Sigmoid colon (tissue), 7 donors: ENCODE data around the gene CLDN19. TPM values are rescaled to one million over a fixed set of nuclear protein-coding genes. Genes with fewer than 3 reads are reported as not detected.

Experiments used
- DNase-seq: peaks from one replicate; pipeline ENCODE4 v3.0.0-alpha.2; 2019
- H3K27ac ChIP-seq, 4 donors: fragments of 200-600 bp; sonication (generic); one replicate each; pipeline ENCODE4 v1.5.1; 2016 to 2019; ENCODE audit warnings: mild to moderate bottlenecking in 1 of 4
- H3K27me3 ChIP-seq, 3 donors: fragments of 200-600 bp; sonication (generic); one replicate each; pipeline ENCODE4 v1.5.1; 2019; ENCODE audit warnings: mild to moderate bottlenecking in 1 of 3
- H3K36me3 ChIP-seq, 4 donors: fragments of 200-600 bp; sonication (generic); one replicate each; pipeline ENCODE4 v1.5.1; 2016 to 2019
- H3K4me1 ChIP-seq, 4 donors: fragments of 200-600 bp; sonication (generic); one replicate each; pipeline ENCODE4 v1.5.1; 2017 to 2019
- H3K4me3 ChIP-seq, 4 donors: fragments of 200-600 bp; sonication (generic); one replicate each; pipeline ENCODE4 v1.5.1; 2017 to 2019; ENCODE audit warnings: mild to moderate bottlenecking in 2 of 4, moderate library complexity in 1 of 4
- H3K9me3 ChIP-seq, 4 donors: fragments of 200-600 bp in 3 of 4; sonication (generic) in 3 of 4; one replicate each; pipeline versions ENCODE4 v1.5.1 to v1.6.1; 2013 to 2019
- EP300 ChIP-seq, 4 donors: sonication (generic); formaldehyde crosslinking; IDR thresholded peaks; one replicate each; pipeline ENCODE4 v1.6.1; 2017; ENCODE audit warnings: antibody characterized with exemption in 4 of 4
- POLR2A ChIP-seq, 2 donors: fragments of 450-650 bp; IDR thresholded peaks; one replicate each; pipeline ENCODE4 v1.6.1; 2016; ENCODE audit warnings: antibody characterized with exemption in 2 of 2, mild to moderate bottlenecking in 2 of 2, moderate library complexity in 2 of 2
- POLR2AphosphoS5 ChIP-seq, 4 donors: sonication (generic); formaldehyde crosslinking; IDR thresholded peaks; one replicate each; pipeline ENCODE4 v1.6.1; 2017; ENCODE audit warnings: antibody characterized with exemption in 4 of 4
- WGBS, 2 donors: extraction: QIAGEN DNeasy Blood & Tissue Kit; methylation state at CpG; one replicate each; pipeline ENCODE4 v1.1.7; 2013; 5-methylcytosine and 5-hydroxymethylcytosine counted together
- intact Hi-C: fragments of 100-400 bp; cut with DNase I; formaldehyde crosslinking; loops from one replicate; pipeline ENCODE4 v1.15.1; 2023
- polyA plus RNA-seq, 3 donors: library from polyadenylated mRNA; stranded (reverse); fragments of 200-250 nt; gene quantifications; one replicate each; pipeline ENCODE4 v1.2.3, GENCODE V29; 2013
- total RNA-seq, 4 donors: library from RNA; depleted of rRNA; stranded (reverse); fragments of >200 nt; gene quantifications; one replicate each; pipeline ENCODE4 v1.1.0, GENCODE V29; 2016
- TF ChIP-seq, protein P1 (sequence below), 4 experiments: fragments of 450-650 bp in 3 of 4; fragments of 200-600 bp in 1 of 4; IDR thresholded peaks; one replicate each; pipeline ENCODE4 v1.5.1; 2016 to 2019; ENCODE audit warnings: antibody characterized with exemption in 4 of 4, mild to moderate bottlenecking in 3 of 4, moderate library complexity in 2 of 4
- donor health status: healthy with polysubstance abuse.
- donor health status: Bipolar disorder and iron deficiency.
- donor health status: healthy.

The CLDN19 gene
- total and polyA plus RNA-seq, 7 donors: 0.03 TPM; not detected in 6

DNA sequence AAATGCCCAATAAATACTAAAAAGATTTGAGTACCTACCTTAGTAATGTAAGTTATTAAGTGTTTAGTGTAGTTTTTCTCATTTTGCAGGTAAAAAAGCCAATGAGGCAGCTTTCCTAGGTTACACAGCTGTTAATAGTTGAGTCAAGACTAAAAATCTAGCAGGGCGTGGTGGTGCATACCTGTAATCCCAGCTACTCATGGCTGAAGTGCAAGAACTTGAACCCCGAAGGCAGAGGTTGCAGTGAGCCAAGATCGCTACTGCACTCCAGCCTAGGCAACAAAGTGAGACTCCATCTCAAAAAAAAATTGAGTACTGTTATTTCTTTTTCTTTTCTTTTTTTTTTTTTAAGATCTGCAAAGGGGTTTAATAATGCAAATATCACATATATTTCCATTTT, 50.1 kb downstream of the CLDN19 start:
- no peak for DNase-seq
- intact Hi-C loops: no loop called here
- TF ChIP-seq POLR2A (IDR thresholded peaks at IDR 0.05) (no peak), EP300 (IDR thresholded peaks at IDR 0.05) (no peak), POLR2AphosphoS5 (IDR thresholded peaks at IDR 0.05) (no peak)
- TF ChIP-seq, protein P1, sequence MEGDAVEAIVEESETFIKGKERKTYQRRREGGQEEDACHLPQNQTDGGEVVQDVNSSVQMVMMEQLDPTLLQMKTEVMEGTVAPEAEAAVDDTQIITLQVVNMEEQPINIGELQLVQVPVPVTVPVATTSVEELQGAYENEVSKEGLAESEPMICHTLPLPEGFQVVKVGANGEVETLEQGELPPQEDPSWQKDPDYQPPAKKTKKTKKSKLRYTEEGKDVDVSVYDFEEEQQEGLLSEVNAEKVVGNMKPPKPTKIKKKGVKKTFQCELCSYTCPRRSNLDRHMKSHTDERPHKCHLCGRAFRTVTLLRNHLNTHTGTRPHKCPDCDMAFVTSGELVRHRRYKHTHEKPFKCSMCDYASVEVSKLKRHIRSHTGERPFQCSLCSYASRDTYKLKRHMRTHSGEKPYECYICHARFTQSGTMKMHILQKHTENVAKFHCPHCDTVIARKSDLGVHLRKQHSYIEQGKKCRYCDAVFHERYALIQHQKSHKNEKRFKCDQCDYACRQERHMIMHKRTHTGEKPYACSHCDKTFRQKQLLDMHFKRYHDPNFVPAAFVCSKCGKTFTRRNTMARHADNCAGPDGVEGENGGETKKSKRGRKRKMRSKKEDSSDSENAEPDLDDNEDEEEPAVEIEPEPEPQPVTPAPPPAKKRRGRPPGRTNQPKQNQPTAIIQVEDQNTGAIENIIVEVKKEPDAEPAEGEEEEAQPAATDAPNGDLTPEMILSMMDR (IDR thresholded peaks at IDR 0.05): no peak
- 35 to 75% methylated on average over 3 of the region's 3 CpGs for WGBS, 2 donors
- Histone ChIP-seq H3K9me3 (no peaks in the 10 kb centered on the region), H3K4me3 (no peak overlapping the region), H3K36me3 (peaks cover 0 to 7% (median 0%) of the 10 kb centered on the region in 4 donors), H3K27ac (no peak overlapping the region), H3K27me3 (no peaks in the 10 kb centered on the region), H3K4me1 (peaks cover 0 to 90% (median 77%) of the 10 kb centered on the region in 4 donors)

DNA sequence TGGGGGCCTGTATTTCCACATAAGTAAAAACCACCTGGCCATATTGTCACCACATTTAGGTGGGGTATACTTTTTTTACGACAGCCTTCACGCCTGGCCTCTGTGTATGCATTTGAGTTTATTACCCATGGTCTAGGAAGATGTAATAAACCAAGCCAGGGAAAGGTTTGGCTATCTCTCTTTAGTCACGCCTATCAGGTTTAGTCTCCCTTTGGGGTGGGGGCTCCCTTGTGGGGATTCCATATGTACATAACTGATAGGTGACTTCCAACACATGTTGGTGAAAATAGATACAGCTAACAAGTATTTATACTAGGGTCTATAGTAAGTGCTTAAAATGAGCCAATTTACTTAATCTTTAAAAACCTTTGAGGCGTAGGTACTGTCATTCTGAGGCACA, 53.6 kb downstream of the CLDN19 start:
- Histone ChIP-seq H3K27ac (no peak overlapping the region), H3K9me3 (no peaks in the 10 kb centered on the region), H3K4me1 (peaks cover 0 to 83% (median 78%) of the 10 kb centered on the region in 4 donors), H3K4me3 (no peak overlapping the region), H3K36me3 (no peaks in the 10 kb centered on the region), H3K27me3 (no peaks in the 10 kb centered on the region)
- WGBS, 2 donors: 20 to 59% methylated on average over 4 of the region's 4 CpGs
- TF ChIP-seq POLR2AphosphoS5 (IDR thresholded peaks at IDR 0.05) (no peak), POLR2A (IDR thresholded peaks at IDR 0.05) (no peak), EP300 (IDR thresholded peaks at IDR 0.05) (no peak)
- TF ChIP-seq, protein P1 (IDR thresholded peaks at IDR 0.05): no peak
- DNase-seq: no peak
- intact Hi-C loops: no loop called here

DNA sequence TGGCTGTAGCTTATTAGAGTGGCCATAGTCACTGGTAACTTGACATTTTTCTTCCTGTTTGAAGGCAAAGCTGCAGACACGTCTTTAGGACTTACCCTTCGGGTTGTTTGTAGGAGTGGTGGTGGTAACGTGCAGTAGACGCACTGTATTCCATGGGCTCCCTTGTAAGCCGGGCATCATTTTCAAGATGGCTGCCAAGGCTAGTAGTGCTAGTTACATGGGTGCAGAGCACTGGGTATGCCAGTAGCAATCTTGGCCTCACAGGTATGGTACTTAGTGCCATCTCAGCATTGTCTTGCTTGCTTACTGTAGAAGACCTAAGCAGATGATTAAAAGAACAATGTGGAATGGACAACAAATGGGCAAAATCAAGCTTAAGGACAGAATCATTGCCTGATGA, 55.9 kb downstream of the CLDN19 start:
- H3K27me3 ChIP-seq: no peaks in the 10 kb centered on the region
- H3K4me1 ChIP-seq: peaks cover 0 to 76% (median 68%) of the 10 kb centered on the region in 4 donors
- intact Hi-C loops: loop anchor here (5.0 kb wide), 1 partner anchor 222 kb away; the partner anchor contains the start of gene CCDC30
- no peak for DNase-seq
- TF ChIP-seq POLR2A (IDR thresholded peaks at IDR 0.05) (no peak), POLR2AphosphoS5 (IDR thresholded peaks at IDR 0.05) (no peak), EP300 (IDR thresholded peaks at IDR 0.05) (no peak)
- TF ChIP-seq, protein P1 (IDR thresholded peaks at IDR 0.05): no peak
- peak overlapping the region in 3 of 4 donors; percentile 91 to 96 (median 95) for H3K4me3 ChIP-seq
- H3K9me3 ChIP-seq: no peaks in the 10 kb centered on the region
- no peaks in the 10 kb centered on the region for H3K36me3 ChIP-seq
- WGBS, 2 donors: 11 to 36% methylated on average over 5 of the region's 5 CpGs
- H3K27ac ChIP-seq: peak overlapping the region in 2 of 4 donors; percentile 95 to 99

Other genes starting within 250 kb of the CLDN19 start
- gene PPIH, start 81.8 kb downstream of the CLDN19 start, total RNA-seq: 10 to 100 TPM; 19.7 to 32.9 (median 27.5) TPM
- 10 to 100 TPM; 39.6 to 71.1 (median 45.5) TPM for gene PPIH, start 81.8 kb downstream of the CLDN19 start, polyA plus RNA-seq
- 100 to 1,000 TPM; 685 to 773 (median 728) TPM for gene YBX1, start 57.8 kb downstream of the CLDN19 start, total RNA-seq
- 100 to 1,000 TPM; 695 to 897 (median 801) TPM for gene YBX1, start 57.8 kb downstream of the CLDN19 start, polyA plus RNA-seq
- 10 to 100 TPM; 15.3 to 23.3 (median 19.1) TPM for gene P3H1, start 26.8 kb upstream of the CLDN19 start, total RNA-seq
- 10 to 100 TPM in 1 of 3 donors, 1 to 10 TPM in 2; 1.8 to 18.4 (median 6.2) TPM for gene P3H1, start 26.8 kb upstream of the CLDN19 start, polyA plus RNA-seq
- 1 to 10 TPM; 2.2 to 6.9 (median 4.2) TPM for gene C1orf50, start 27.0 kb upstream of the CLDN19 start, total RNA-seq
- gene C1orf50, start 27.0 kb upstream of the CLDN19 start, polyA plus RNA-seq: 1 to 10 TPM; 2.3 to 5.2 (median 2.4) TPM
- not detected for gene TMEM269, start 44.8 kb upstream of the CLDN19 start, total RNA-seq
- gene TMEM269, start 44.8 kb upstream of the CLDN19 start, polyA plus RNA-seq: under 1 TPM in 1 of 3 donors, not detected in 2; 0.04 TPM
- gene ERMAP, start 76.9 kb upstream of the CLDN19 start, total RNA-seq: 10 to 100 TPM in 2 of 4 donors, 1 to 10 TPM in 2; 7.9 to 18.6 (median 11.9) TPM
- gene ERMAP, start 76.9 kb upstream of the CLDN19 start, polyA plus RNA-seq: 10 to 100 TPM in 1 of 3 donors, 1 to 10 TPM in 2; 3.5 to 12.0 (median 6.3) TPM
- 10 to 100 TPM; 34.6 to 48.1 (median 40.6) TPM for gene SVBP, start 77.2 kb upstream of the CLDN19 start, total RNA-seq
- gene SVBP, start 77.2 kb upstream of the CLDN19 start, polyA plus RNA-seq: 10 to 100 TPM; 22.5 to 53.5 (median 36.1) TPM
- 10 to 100 TPM in 3 of 4 donors, 1 to 10 TPM in 1; 8.3 to 20.7 (median 15.2) TPM for gene ZNF691, start 106.4 kb upstream of the CLDN19 start, total RNA-seq
- 1 to 10 TPM; 2.4 to 6.9 (median 3.2) TPM for gene ZNF691, start 106.4 kb upstream of the CLDN19 start, polyA plus RNA-seq
- 10 to 100 TPM in 3 of 4 donors, 1 to 10 TPM in 1; 7.7 to 33.5 (median 15.3) TPM for gene SLC2A1, start 218.6 kb upstream of the CLDN19 start, total RNA-seq
- 10 to 100 TPM in 1 of 3 donors, 1 to 10 TPM in 2; 4.2 to 44.9 (median 8.8) TPM for gene SLC2A1, start 218.6 kb upstream of the CLDN19 start, polyA plus RNA-seq